ENCODE data around the gene PAIP1.
A peak's percentile ranks its signal among the peaks of the same experiment; 100 is the strongest.
"Not testable (repeated sequence)": the region's sequence is repeated elsewhere in the genome, so short reads cannot be mapped to it uniquely, and the experiment has no call there.

PAIP1 gene

DNA sequence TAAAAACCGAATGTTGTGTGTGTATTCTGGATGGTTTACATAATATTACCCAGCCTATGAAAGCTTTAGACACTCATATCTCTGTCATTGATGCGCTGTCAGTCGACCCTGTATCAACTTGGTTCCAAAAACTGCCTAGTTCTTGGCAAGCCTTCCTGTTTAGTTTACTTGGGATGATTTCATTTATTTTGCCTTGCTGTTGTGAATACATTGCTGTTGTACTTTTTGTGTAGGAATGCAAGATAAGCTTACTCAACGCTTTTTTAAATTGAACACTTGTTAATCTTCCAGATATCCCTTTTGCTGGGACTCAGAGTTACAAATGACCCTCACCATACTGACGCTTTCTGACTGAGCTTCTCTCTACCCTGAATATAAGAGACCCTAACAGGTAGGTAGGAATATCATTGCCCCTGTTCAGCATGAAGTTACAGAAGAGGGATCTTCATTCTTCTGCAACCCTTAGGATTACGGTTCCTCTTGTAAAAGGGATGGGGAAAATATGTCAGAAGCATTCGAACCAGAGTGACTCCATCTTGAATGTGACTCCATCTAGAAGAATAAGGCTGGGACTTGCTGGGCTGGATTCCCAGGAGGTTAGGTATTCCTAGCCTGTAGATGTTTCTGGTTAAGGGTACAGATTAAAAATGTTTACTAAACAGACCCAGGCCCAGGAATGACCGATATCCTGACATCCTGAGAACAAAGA, 13.7 kb upstream of the PAIP1 start:
- no peak for DNase-seq

GRCh38 chr5:43569236-43569746, 12.4 kb upstream of the PAIP1 start:
- no peak for DNase-seq

- DNase-seq: no peak
Observed at GRCh38 chr5:43567967-43568366, 11.1 kb upstream of the PAIP1 start.

GRCh38 chr5:43565043-43565442, 8.2 kb upstream of the PAIP1 start:
- DNase-seq: no peak

- no peak for DNase-seq
Observed at GRCh38 chr5:43564289-43564850, 7.5 kb upstream of the PAIP1 start.

- no peak for DNase-seq
Observed at GRCh38 chr5:43563321-43563720, 6.4 kb upstream of the PAIP1 start.

DNA sequence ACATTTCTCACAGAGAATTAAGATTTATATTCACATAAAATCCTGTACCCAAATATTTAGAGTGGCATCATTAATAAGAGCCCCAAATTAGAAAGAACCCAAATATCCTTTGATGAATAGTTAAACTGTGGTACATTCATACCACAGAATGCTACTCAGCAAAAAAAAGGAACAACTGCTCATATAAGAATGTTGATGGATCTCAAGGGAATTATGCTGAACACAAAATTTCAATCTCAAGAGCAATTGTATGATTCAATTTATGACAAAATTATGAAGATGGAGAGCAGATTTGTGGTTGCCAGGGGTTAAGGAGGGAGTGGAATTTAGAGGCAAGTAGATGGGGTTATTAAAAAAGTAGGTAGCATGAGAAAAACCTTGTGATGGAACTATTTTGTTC, 4.5 kb upstream of the PAIP1 start:
- DNase-seq: no peak

GRCh38 chr5:43560128-43560527, 3.3 kb upstream of the PAIP1 start:
- no peak for DNase-seq

DNA sequence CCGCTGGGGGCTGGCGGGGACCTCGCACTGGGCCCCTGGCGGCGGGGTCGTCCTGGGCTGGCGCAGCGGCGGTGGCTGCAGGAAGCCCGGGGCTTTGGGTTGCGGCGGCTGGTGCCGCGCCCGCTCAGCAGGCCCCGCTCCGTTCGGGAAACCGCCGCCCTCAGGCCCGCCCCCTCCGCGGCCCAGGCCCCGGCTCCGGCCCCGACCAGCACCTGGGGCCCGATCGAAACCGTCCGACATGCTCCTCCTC, 345 bp downstream of the PAIP1 start:
- not testable (repeated sequence) for DNase-seq

- peak; percentile 52 for DNase-seq
Observed at GRCh38 chr5:43555895-43556606, 826 bp downstream of the PAIP1 start.

DNA sequence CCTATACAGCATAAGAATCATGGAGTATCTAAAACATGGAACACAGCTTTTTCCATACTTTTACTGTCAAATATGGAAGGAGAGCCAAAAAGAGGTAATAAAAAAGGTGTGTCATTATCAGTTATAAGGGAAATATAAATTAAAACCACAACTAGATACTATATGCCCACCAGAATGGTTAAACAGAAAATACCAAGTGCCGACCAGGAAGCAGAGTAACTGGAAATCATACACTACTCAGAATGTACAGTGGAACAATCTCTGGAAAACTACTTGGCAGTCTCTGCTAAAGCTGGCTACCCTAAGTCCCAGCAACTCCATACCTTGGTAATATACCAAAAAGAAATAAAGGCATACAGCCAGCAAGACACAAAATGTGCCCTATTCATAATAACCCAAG, 2.4 kb downstream of the PAIP1 start:
- DNase-seq: no peak

- no peak for DNase-seq
Observed at GRCh38 chr5:43553381-43553780, 3.5 kb downstream of the PAIP1 start.

DNA sequence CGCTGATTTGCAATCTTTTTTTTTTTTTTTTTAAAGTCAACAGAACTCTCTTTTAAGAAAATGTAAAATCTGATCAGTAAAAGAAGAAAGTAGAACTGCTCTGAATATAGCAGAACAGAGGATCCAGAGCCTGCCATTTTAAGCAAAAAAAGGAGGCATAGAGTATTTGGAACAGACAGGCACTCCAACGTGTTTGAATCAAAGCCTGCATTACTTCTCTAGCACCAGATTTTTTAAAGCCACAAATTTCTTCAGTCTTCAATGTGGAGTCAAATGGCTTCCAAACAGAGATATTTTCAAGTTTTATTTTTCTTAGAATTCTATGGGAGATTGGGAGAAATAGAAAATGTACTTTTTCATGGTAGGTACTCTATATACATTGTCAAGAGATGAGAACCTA, 5.1 kb downstream of the PAIP1 start:
- no peak for DNase-seq

GRCh38 chr5:43549272-43549671, 7.6 kb downstream of the PAIP1 start:
- DNase-seq: not testable (repeated sequence)

DNA sequence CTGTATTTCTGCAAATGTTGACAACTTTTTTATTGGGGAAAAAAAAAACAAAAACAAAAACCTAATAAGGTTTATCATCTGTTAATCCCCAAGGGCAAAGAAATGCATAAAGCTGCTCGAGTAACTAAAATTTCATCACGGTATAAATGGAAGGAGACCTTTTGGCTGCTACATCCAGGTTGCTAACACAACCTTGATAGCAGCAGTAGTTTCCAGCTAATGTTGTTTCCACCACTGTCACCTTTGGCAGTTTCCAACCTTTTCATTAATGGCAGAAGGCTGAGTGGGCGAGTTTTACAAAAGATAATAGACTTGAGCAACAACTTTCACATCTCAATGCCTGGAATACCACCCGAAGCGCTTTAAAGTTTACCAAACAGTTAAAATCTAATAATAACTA, 8.5 kb downstream of the PAIP1 start:
- DNase-seq: no peak

- no peak for DNase-seq
Observed at GRCh38 chr5:43547532-43547931, 9.3 kb downstream of the PAIP1 start.

GRCh38 chr5:43543434-43543833, 13.4 kb downstream of the PAIP1 start:
- no peak for DNase-seq

DNA sequence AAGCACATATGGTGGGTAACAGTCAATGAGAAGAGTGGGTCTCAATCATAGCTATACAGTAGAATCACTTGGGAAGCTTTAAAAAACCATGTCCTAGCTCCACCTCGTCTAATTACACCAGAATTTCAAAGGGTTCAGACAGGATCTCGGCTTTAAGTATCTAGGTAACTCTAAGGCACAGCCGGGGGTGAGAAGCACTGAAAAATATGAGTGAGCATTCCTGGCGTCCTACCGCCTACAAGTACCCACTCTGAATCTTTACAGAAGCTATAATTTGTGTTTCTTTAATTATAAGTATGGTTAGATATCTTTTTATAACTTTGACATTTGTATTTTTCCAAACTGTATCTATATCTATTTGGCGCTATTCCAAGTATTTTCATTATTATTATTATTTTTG, 16.1 kb downstream of the PAIP1 start:
- DNase-seq: no peak

- DNase-seq: no peak
Observed at GRCh38 chr5:43536972-43537371, 19.9 kb downstream of the PAIP1 start.

GRCh38 chr5:43533646-43534045, 23.2 kb downstream of the PAIP1 start:
- no peak for DNase-seq

DNA sequence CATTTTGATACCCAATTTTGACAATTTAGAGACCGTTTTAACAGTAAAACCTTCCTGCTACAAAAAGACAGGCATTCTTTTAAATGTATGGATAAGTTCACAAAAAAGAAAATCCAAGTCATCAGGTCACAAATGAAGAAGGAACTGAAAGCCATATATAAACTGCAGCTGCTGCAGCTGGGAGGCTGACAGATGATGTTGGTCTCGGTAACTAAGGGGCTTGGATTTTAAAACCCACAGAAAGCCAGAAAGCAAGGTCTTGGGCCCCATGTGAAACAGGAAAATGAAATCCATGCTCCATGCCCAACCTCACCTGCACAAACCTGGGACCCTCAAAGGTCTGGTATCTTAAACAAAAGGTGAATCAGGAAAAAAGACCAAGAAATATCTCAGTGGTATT, 26.2 kb downstream of the PAIP1 start:
- no peak for DNase-seq

- DNase-seq: no peak
Observed at GRCh38 chr5:43523662-43524072, 33.2 kb downstream of the PAIP1 start.

DNA sequence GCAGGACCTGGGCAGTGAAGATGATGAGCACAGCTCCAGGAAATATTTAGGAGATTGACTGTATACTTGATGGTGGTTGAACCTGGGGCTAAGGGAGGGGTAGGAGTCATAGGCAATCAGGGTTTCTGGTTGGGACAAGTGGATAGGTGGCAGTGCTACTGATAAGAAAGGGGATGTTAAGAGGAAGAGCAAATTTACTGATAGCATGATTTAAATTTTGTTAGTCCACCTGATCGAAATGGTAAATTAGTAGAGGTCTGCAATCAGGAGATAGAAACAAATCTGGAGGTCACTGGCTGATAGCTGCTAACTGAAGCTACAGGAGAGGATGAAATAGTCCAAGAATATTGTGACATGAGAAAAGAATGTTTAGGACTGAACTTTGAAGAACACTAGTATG, 36.3 kb downstream of the PAIP1 start:
- no peak for DNase-seq

DNA sequence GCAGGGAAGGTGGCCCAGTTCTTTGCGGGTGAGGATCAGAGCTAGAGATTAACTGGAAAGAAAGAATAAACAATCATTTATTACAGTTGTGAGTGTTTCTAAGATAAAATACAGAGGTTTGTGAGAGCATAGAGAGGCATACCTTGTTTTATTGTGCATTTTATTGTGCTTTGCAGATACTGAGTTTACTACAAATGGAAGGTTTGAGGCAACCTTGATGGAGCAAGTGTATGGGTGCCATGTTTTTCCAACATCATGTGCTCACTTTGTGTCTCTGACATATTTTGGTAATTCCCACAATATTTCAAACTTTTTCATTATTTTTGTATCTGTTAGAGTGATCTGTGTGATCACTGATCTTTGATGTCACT, 41.2 kb downstream of the PAIP1 start:
- no peak for DNase-seq
